ENCODE measurements around the gene CLSTN2. TPM values are rescaled to one million over a fixed set of nuclear protein-coding genes. Genes with fewer than 3 reads are reported as not detected.

The CLSTN2 gene
- total RNA-seq, 2 donors from 2014 or later: 13.6 to 28.3 TPM

DNA sequence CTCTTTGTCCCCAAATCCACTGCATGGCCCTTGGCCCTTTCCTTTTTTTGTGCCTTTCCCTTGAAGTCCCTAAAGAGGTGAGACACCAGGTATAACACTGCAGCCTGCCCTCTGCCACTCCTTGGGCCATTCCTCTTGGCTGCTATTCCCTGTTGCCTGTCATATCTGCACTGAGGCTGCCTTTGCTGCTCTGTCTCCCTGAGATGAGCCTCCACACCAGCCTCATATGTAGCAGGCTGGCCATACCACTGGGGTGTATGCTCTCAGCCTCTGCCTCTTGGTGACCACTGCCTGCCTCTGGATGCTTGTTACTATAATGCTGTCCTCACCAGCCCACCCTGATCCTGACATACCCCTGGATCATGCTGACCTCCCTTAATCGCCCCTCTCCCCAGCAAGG lies 252.0 kb downstream of the CLSTN2 start:
- Histone ChIP-seq H3K4me1 (peaks cover 0 to 35% of the 10 kb centered on the region in 2 donors), H3K4me3 (no peak overlapping the region)
- TF ChIP-seq, protein P1, sequence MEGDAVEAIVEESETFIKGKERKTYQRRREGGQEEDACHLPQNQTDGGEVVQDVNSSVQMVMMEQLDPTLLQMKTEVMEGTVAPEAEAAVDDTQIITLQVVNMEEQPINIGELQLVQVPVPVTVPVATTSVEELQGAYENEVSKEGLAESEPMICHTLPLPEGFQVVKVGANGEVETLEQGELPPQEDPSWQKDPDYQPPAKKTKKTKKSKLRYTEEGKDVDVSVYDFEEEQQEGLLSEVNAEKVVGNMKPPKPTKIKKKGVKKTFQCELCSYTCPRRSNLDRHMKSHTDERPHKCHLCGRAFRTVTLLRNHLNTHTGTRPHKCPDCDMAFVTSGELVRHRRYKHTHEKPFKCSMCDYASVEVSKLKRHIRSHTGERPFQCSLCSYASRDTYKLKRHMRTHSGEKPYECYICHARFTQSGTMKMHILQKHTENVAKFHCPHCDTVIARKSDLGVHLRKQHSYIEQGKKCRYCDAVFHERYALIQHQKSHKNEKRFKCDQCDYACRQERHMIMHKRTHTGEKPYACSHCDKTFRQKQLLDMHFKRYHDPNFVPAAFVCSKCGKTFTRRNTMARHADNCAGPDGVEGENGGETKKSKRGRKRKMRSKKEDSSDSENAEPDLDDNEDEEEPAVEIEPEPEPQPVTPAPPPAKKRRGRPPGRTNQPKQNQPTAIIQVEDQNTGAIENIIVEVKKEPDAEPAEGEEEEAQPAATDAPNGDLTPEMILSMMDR (IDR thresholded peaks at IDR 0.05): no peak

DNA sequence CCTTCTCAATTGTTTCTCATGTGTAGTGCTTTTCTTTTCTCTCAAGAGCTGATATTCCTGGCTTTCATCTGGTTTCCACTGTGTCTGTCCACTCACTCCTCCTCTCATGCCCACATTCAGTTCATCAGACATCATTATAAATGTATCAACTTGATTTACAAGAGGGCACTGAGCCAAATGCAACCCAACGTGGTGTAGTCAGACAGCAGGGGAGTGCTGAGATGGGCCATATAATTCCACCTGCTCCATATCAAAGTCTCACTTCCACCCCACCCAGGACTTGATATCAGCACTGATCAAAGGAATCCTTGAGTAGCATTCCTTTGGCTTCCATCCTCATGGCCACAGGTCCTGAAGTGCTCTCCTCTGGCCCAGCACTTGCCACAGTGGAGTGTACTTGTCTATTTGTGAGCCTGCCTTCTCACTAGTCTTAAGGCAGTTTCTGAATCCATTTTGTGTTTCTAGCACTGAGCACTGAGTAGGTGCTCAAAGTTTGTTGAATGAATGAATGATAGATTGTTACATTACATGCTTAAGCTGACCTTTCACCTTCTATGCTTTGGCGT lies 252.8 kb downstream of the CLSTN2 start:
- Histone ChIP-seq H3K9me3 (no peaks in the 10 kb centered on the region), H3K27me3 (no peaks in the 10 kb centered on the region), H3K36me3 (no peaks in the 10 kb centered on the region), H3K4me3 (no peak overlapping the region), H3K4me1 (peaks cover 0 to 35% of the 10 kb centered on the region in 2 donors), H3K27ac (peak overlapping the region; percentile 54 to 92)
- no peak for DNase-seq (ENCODE audit: low spot score)
- TF ChIP-seq, protein P1 (IDR thresholded peaks at IDR 0.05): no peak

More for the DNA sequence above, 252.0 kb downstream of the CLSTN2 start:
- no peak for DNase-seq (ENCODE audit: low spot score)
- no peaks in the 10 kb centered on the region for H3K36me3 ChIP-seq
- H3K27ac ChIP-seq: peak overlapping the region; percentile 54 to 92
- no peaks in the 10 kb centered on the region for H3K9me3 ChIP-seq
- H3K27me3 ChIP-seq: no peaks in the 10 kb centered on the region

DNA sequence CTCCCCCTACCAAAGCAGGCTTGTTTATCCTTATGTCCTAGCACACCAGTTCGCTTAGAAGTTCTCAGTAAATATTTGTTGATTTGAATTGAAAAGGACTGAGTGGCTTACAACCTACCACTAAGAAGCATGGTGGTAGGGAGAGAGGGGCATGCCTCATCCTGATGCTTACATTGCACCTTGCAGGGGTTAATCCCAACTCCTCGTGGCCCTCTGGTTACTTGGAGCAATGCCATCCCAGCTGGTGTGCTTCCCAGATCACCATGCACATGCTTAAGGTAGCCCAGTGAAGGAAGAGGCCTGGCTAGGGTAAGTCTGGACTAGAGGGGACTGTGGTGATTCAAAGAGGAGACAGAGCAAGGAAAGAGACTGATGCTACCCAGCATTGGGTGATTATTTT lies 253.3 kb downstream of the CLSTN2 start:
- TF ChIP-seq, protein P1 (IDR thresholded peaks at IDR 0.05): no peak
- Histone ChIP-seq H3K27ac (peak overlapping the region in 1 of 2 donors; percentile 92), H3K27me3 (no peaks in the 10 kb centered on the region), H3K36me3 (no peaks in the 10 kb centered on the region), H3K4me1 (peaks cover 0 to 35% of the 10 kb centered on the region in 2 donors), H3K4me3 (no peak overlapping the region), H3K9me3 (peaks cover 0 to under 1% of the 10 kb centered on the region in 2 donors)
- no peak for DNase-seq (ENCODE audit: low spot score)

DNA sequence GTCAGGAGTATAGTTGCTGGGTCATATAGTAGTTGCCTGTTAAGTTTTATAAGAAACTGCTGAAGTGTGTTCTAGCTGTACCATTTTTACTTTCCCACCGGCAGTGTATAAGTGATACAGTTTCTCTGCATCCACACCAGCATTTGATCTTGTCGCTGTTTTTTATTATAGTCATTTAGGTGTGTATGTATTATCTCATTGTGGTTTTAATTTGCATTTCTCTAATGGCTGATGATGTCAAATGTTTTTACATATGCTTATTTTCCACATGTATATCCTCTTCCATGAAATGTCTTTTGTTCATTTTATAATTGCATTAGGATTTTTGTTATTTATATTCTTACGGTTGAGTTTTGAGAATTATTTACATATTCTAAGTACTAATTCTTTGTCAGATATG lies 254.3 kb downstream of the CLSTN2 start:
- H3K9me3 ChIP-seq: peaks cover 0 to 8% of the 10 kb centered on the region in 2 donors
- H3K36me3 ChIP-seq: no peaks in the 10 kb centered on the region
- peaks cover 0 to 35% of the 10 kb centered on the region in 2 donors for H3K4me1 ChIP-seq
- no peak for DNase-seq (ENCODE audit: low spot score)
- TF ChIP-seq, protein P1 (IDR thresholded peaks at IDR 0.05): no peak
- no peak overlapping the region for H3K27ac ChIP-seq
- no peak overlapping the region for H3K4me3 ChIP-seq
- H3K27me3 ChIP-seq: no peaks in the 10 kb centered on the region

DNA sequence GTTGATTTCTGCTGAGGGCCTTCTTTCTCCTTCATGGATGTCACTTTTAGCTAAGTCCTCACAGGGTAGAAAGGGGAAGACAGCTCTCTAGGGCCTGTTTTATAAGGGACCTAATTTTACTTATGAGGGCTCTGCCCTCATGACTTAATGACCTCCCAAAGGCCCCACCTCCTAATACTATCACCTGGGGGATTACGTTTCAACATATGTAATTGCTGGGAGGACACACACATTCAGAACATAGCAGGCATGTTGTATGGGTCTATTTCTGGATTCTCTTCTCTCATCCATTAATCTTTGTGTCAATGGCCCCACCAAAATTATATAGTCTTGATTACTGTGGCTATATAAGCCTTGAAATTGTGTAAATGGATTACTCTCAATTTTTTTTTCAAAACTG lies 255.0 kb downstream of the CLSTN2 start:
- Histone ChIP-seq H3K36me3 (no peaks in the 10 kb centered on the region), H3K27me3 (no peaks in the 10 kb centered on the region), H3K27ac (no peak overlapping the region), H3K4me3 (no peak overlapping the region), H3K9me3 (peaks cover 0 to 8% of the 10 kb centered on the region in 2 donors), H3K4me1 (peaks cover 0 to 34% of the 10 kb centered on the region in 2 donors)
- TF ChIP-seq, protein P1 (IDR thresholded peaks at IDR 0.05): no peak
- no peak for DNase-seq (ENCODE audit: low spot score)

DNA sequence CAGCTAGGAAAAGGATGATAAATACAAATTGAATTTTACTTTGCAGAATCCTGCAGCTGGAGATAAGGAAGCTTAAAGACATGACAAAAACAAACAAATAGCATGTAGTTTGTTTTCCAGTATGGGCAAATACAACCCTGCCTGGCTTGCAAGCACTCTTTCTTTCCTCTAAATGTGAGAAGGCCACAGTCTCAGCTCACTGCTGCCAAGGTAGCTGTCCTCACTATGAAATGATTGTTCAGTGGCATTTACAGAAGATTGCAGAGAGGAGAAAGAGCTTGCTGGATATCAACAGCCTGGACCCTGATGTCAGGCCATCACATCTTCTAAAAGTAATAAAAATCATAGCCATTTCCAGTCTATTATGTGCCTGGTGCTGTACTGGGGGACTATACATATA lies 262.0 kb downstream of the CLSTN2 start:
- Histone ChIP-seq H3K27ac (no peak overlapping the region), H3K9me3 (peaks cover 0 to 8% of the 10 kb centered on the region in 2 donors), H3K4me3 (no peak overlapping the region), H3K27me3 (no peaks in the 10 kb centered on the region), H3K4me1 (peaks cover 0 to 13% of the 10 kb centered on the region in 2 donors), H3K36me3 (no peaks in the 10 kb centered on the region)
- TF ChIP-seq, protein P1 (IDR thresholded peaks at IDR 0.05): no peak
- no peak for DNase-seq (ENCODE audit: low spot score)

All from right atrium auricular region (tissue), 2 donors.